ENCODE measurements around the gene TRMT44. TPM values are rescaled to one million over a fixed set of nuclear protein-coding genes. Genes with fewer than 3 reads are reported as not detected.

Gene TRMT44
- total RNA-seq, 1 experiment from 2014 or later, result 22.9 TPM

DNA sequence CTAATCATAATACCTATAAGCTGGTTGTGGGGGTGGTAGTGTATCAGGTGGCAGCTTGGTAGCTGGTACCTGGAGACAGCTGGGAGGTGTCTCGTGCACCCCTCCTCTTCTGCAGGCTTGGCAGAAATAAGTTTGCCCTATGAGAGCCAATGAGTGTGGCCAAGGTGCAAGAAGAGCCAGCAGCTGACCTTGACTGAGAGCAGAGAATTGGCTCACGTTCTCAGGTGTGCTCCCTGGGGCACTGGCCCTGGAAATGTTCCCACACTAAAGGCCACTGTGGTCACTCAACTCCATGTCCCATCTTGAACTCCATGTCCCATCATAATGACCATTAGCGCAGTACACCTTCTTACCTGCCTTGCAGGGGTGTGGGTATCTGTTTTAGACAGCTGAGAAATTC, 13.4 kb downstream of the TRMT44 start:
- H3K36me3 ChIP-seq (ENCODE audit: insufficient read depth, low read length, poor library complexity, severe bottlenecking), result peaks cover 58% of the 10 kb centered on the region
- no peaks in the 10 kb centered on the region for H3K4me1 ChIP-seq (ENCODE audit: insufficient read depth, low read length, poor library complexity, severe bottlenecking)
- no TSS peak for BruUV-seq (replicated peaks)
- H3K27me3 ChIP-seq (replicated peaks; ENCODE audit: insufficient read depth, low read depth, low read length, poor library complexity), result no peaks in the 10 kb centered on the region
- no peaks in the 10 kb centered on the region for H3K9me3 ChIP-seq (ENCODE audit: low read depth, low read length, poor library complexity, severe bottlenecking)
- ChIA-PET POLR2A (ENCODE audit: low non-redundant PET) (no interaction called here), CTCF (no interaction called here)
- H3K4me3 ChIP-seq (ENCODE audit: low read depth, low read length, poor library complexity, severe bottlenecking), result no peak overlapping the region
- TF ChIP-seq EZH2 (IDR thresholded peaks at IDR 0.05; ENCODE audit: borderline replicate concordance, low read depth, low read length, poor library complexity, severe bottlenecking), result no peak
- intact Hi-C loops (cut with micrococcal nuclease; ENCODE audit: unreplicated experiment), result no loop called here
- DNase-seq (ENCODE audit: low spot score), result no peak
- H3K27ac ChIP-seq (ENCODE audit: low read depth, low read length, poor library complexity, severe bottlenecking), result no peak overlapping the region

GRCh38 chr4:8457646-8458252, 17.2 kb downstream of the TRMT44 start:
- no peak overlapping the region for H3K4me3 ChIP-seq (ENCODE audit: low read depth, low read length, poor library complexity, severe bottlenecking)
- no peak for DNase-seq (ENCODE audit: low spot score)
- intact Hi-C loops (cut with micrococcal nuclease; ENCODE audit: unreplicated experiment), result no loop called here
- TSS peak; percentile 19 for BruUV-seq (replicated peaks)
- ChIA-PET CTCF (no interaction called here), POLR2A (ENCODE audit: low non-redundant PET) (no interaction called here)
- H3K9me3 ChIP-seq (ENCODE audit: low read depth, low read length, poor library complexity, severe bottlenecking), result no peaks in the 10 kb centered on the region
- no peak overlapping the region for H3K27ac ChIP-seq (ENCODE audit: low read depth, low read length, poor library complexity, severe bottlenecking)
- H3K4me1 ChIP-seq (ENCODE audit: insufficient read depth, low read length, poor library complexity, severe bottlenecking), result no peaks in the 10 kb centered on the region
- no peaks in the 10 kb centered on the region for H3K27me3 ChIP-seq (replicated peaks; ENCODE audit: insufficient read depth, low read depth, low read length, poor library complexity)
- H3K36me3 ChIP-seq (ENCODE audit: insufficient read depth, low read length, poor library complexity, severe bottlenecking), result peaks cover 39% of the 10 kb centered on the region
- TF ChIP-seq, protein P1, sequence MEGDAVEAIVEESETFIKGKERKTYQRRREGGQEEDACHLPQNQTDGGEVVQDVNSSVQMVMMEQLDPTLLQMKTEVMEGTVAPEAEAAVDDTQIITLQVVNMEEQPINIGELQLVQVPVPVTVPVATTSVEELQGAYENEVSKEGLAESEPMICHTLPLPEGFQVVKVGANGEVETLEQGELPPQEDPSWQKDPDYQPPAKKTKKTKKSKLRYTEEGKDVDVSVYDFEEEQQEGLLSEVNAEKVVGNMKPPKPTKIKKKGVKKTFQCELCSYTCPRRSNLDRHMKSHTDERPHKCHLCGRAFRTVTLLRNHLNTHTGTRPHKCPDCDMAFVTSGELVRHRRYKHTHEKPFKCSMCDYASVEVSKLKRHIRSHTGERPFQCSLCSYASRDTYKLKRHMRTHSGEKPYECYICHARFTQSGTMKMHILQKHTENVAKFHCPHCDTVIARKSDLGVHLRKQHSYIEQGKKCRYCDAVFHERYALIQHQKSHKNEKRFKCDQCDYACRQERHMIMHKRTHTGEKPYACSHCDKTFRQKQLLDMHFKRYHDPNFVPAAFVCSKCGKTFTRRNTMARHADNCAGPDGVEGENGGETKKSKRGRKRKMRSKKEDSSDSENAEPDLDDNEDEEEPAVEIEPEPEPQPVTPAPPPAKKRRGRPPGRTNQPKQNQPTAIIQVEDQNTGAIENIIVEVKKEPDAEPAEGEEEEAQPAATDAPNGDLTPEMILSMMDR (conservative IDR thresholded peaks at IDR 0.05; ENCODE audit: low read depth, low read length), result no peak
- TF ChIP-seq EZH2 (IDR thresholded peaks at IDR 0.05; ENCODE audit: borderline replicate concordance, low read depth, low read length, poor library complexity, severe bottlenecking), result no peak

GRCh38 chr4:8459867-8460445, 19.4 kb downstream of the TRMT44 start:
- intact Hi-C loops (cut with micrococcal nuclease; ENCODE audit: unreplicated experiment), result no loop called here
- H3K27me3 ChIP-seq (replicated peaks; ENCODE audit: insufficient read depth, low read depth, low read length, poor library complexity), result no peaks in the 10 kb centered on the region
- ChIA-PET CTCF (no interaction called here), POLR2A (ENCODE audit: low non-redundant PET) (no interaction called here)
- H3K36me3 ChIP-seq (ENCODE audit: insufficient read depth, low read length, poor library complexity, severe bottlenecking), result peaks cover 18% of the 10 kb centered on the region
- TF ChIP-seq, protein P1 (conservative IDR thresholded peaks at IDR 0.05; ENCODE audit: low read depth, low read length), result no peak
- TF ChIP-seq EZH2 (IDR thresholded peaks at IDR 0.05; ENCODE audit: borderline replicate concordance, low read depth, low read length, poor library complexity, severe bottlenecking), result no peak
- H3K4me3 ChIP-seq (ENCODE audit: low read depth, low read length, poor library complexity, severe bottlenecking), result no peak overlapping the region
- H3K9me3 ChIP-seq (ENCODE audit: low read depth, low read length, poor library complexity, severe bottlenecking), result no peaks in the 10 kb centered on the region
- DNase-seq (ENCODE audit: low spot score), result no peak
- H3K4me1 ChIP-seq (ENCODE audit: insufficient read depth, low read length, poor library complexity, severe bottlenecking), result no peaks in the 10 kb centered on the region
- H3K27ac ChIP-seq (ENCODE audit: low read depth, low read length, poor library complexity, severe bottlenecking), result no peak overlapping the region
- no TSS peak for BruUV-seq (replicated peaks)

DNA sequence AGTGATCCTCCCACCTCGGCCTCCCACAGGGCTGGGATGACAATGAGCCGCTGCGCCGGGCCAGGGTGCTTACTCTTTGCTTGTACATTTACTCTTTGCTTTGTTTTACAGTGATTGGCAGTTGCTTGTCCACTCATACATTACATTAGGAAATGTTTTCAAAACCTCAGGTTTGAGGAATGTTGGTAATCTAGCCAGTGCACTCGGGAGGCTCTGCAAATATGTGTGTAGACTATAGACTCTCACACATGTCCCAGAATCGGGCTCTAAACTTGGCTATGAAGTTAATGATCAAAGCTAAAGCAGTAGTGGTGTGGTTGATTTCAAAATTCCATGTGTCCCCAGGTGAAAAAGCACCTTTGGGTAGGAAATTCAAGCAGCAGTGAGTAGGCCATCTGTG, 20.5 kb downstream of the TRMT44 start:
- Histone ChIP-seq H3K4me3 (ENCODE audit: low read depth, low read length, poor library complexity, severe bottlenecking) (no peak overlapping the region), H3K36me3 (ENCODE audit: insufficient read depth, low read length, poor library complexity, severe bottlenecking) (peaks cover 12% of the 10 kb centered on the region), H3K27ac (ENCODE audit: low read depth, low read length, poor library complexity, severe bottlenecking) (no peak overlapping the region), H3K27me3 (replicated peaks; ENCODE audit: insufficient read depth, low read depth, low read length, poor library complexity) (no peaks in the 10 kb centered on the region), H3K4me1 (ENCODE audit: insufficient read depth, low read length, poor library complexity, severe bottlenecking) (no peaks in the 10 kb centered on the region), H3K9me3 (ENCODE audit: low read depth, low read length, poor library complexity, severe bottlenecking) (no peaks in the 10 kb centered on the region)
- intact Hi-C loops (cut with micrococcal nuclease; ENCODE audit: unreplicated experiment), result no loop called here
- TF ChIP-seq EZH2 (IDR thresholded peaks at IDR 0.05; ENCODE audit: borderline replicate concordance, low read depth, low read length, poor library complexity, severe bottlenecking), result no peak
- TF ChIP-seq, protein P1 (conservative IDR thresholded peaks at IDR 0.05; ENCODE audit: low read depth, low read length), result no peak
- ChIA-PET CTCF (no interaction called here), POLR2A (ENCODE audit: low non-redundant PET) (no interaction called here)
- no TSS peak for BruUV-seq (replicated peaks)
- no peak for DNase-seq (ENCODE audit: low spot score)

Measured in A673 (cell line).